Activated CD8-positive, alpha-beta T cell treated with anti-CD3 and anti-CD28 coated beads for 36 hours (primary cell): ENCODE results near the gene NHLRC2. TPM values are rescaled to one million over a fixed set of nuclear protein-coding genes. Genes with fewer than 3 reads are reported as not detected.
"Not testable (repeated sequence)": the region's sequence is repeated elsewhere in the genome, so short reads cannot be mapped to it uniquely, and the experiment has no call there.

Source experiments
- ATAC-seq: fragments of 200-7000 bp; cut with Tn5 transposase; one replicate; pipeline ENCODE4 v1.10.0; 2021; ENCODE audit warnings: mild to moderate bottlenecking, moderate library complexity
- CTCF ChIA-PET: fragments of 350-600 bp; sonication (Branson Sonifier 250); formaldehyde crosslinking; loops from one replicate; lab custom pipeline; 2021; ENCODE audit warnings: antibody characterized with exemption; lab: Charles Lee
- POLR2A ChIA-PET: fragments of 350-600 bp; sonication (Branson Sonifier 250); formaldehyde crosslinking; loops from one replicate; lab custom pipeline; 2021; ENCODE audit warnings: antibody characterized with exemption; lab: Charles Lee
- DNase-seq: peaks from one replicate; pipeline ENCODE4 v3.0.0-alpha.2; 2020
- H3K27ac Mint-ChIP-seq: one replicate; pipeline ENCODE4 v1.8.0; 2021; ENCODE audit warnings: mild to moderate bottlenecking, mixed read lengths
- H3K27me3 Mint-ChIP-seq: one replicate; pipeline ENCODE4 v1.8.0; 2021; ENCODE audit warnings: mixed read lengths
- H3K36me3 Mint-ChIP-seq: one replicate; pipeline ENCODE4 v1.8.0; 2021; ENCODE audit warnings: low read depth, mixed read lengths
- H3K4me1 Mint-ChIP-seq: one replicate; pipeline ENCODE4 v1.8.0; 2021; ENCODE audit warnings: low read depth, mixed read lengths
- H3K4me3 Mint-ChIP-seq: one replicate; pipeline ENCODE4 v1.8.0; 2021; ENCODE audit warnings: mild to moderate bottlenecking, moderate library complexity, mixed read lengths
- H3K9me3 Mint-ChIP-seq: one replicate; pipeline ENCODE4 v1.8.0; 2021; ENCODE audit warnings: mixed read lengths
- intact Hi-C: fragments of 100-400 bp; cut with micrococcal nuclease; formaldehyde crosslinking; loops from one replicate; pipeline ENCODE4 v1.10.0; 2022
- total RNA-seq, 2 experiments: library from RNA; stranded (reverse); gene quantifications; one replicate each; pipeline ENCODE4 v1.2.3, GENCODE V29; 2021
- TF ChIP-seq, protein P1 (sequence below): fragments of 200-600 bp; IDR thresholded peaks from one replicate; pipeline ENCODE4 v1.8.0; 2022; ENCODE audit warnings: antibody characterized with exemption, mild to moderate bottlenecking

NHLRC2 gene
- total RNA-seq, 2 experiments from 2014 or later: 23.0 to 23.9 TPM

DNA sequence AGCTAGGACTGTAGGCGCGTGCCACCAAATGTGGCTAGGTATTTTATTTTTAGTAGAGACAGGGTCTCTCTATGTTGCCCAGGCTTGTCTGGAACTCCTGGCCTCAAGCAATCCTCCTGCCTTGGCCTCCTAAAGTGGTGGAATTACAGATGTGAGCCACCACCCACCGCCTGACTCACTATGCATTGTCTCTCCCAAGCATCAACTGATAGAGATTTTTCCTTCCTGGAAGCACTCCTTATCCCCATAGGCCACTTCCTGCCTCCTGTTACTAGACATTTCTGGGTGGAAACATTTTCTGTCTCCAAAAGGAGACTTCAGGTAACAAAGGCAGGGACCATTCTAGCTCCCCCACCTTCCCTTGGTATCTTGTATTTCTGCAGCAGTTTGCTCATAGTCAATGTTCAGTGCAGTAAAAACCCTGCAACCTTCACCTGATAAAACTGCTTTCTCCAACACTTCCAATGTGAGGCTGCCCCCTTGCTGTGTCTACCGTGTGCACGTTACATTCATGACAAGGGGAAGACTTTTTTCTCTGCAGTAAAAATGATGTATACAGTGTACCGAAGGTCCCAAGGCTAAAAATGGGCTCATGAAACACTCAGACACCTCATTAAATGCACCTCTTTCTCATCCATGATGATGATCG lies 84.9 kb downstream of the NHLRC2 start:
- no peaks in the 10 kb centered on the region for H3K4me1 Mint-ChIP-seq
- H3K9me3 Mint-ChIP-seq: no peaks in the 10 kb centered on the region
- intact Hi-C loops: no loop called here
- DNase-seq: no peak
- POLR2A ChIA-PET: no interaction called here
- CTCF ChIA-PET: no interaction called here
- ATAC-seq: no peak
- no peak overlapping the region for H3K27ac Mint-ChIP-seq
- H3K36me3 Mint-ChIP-seq: no peaks in the 10 kb centered on the region
- H3K27me3 Mint-ChIP-seq: peaks cover 2% of the 10 kb centered on the region
- TF ChIP-seq, protein P1, sequence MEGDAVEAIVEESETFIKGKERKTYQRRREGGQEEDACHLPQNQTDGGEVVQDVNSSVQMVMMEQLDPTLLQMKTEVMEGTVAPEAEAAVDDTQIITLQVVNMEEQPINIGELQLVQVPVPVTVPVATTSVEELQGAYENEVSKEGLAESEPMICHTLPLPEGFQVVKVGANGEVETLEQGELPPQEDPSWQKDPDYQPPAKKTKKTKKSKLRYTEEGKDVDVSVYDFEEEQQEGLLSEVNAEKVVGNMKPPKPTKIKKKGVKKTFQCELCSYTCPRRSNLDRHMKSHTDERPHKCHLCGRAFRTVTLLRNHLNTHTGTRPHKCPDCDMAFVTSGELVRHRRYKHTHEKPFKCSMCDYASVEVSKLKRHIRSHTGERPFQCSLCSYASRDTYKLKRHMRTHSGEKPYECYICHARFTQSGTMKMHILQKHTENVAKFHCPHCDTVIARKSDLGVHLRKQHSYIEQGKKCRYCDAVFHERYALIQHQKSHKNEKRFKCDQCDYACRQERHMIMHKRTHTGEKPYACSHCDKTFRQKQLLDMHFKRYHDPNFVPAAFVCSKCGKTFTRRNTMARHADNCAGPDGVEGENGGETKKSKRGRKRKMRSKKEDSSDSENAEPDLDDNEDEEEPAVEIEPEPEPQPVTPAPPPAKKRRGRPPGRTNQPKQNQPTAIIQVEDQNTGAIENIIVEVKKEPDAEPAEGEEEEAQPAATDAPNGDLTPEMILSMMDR: no peak
- no peak overlapping the region for H3K4me3 Mint-ChIP-seq

DNA sequence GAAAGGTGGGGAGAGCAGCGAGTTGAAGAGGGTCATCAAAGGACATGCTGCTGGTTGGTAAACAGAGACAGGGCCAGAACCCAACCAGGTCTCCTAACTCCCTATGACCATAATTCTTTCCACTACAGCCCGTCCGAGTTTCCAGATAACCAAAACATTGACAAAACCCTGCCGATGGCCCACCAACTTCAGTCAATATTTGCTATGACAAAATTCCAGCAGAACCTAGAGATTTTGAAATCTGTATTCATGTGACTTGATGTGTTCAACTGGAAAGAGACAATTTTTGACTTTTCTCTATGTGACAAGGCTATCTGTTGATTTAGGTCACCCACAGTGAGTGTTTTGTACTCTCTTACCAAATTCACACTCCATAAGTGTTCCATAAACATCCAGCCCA lies 86.7 kb downstream of the NHLRC2 start:
- ChIA-PET POLR2A (no interaction called here), CTCF (no interaction called here)
- intact Hi-C loops: no loop called here
- Mint-ChIP-seq H3K4me3 (no peak overlapping the region), H3K27me3 (peaks cover 2% of the 10 kb centered on the region), H3K27ac (no peak overlapping the region), H3K36me3 (no peaks in the 10 kb centered on the region), H3K4me1 (no peaks in the 10 kb centered on the region), H3K9me3 (no peaks in the 10 kb centered on the region)
- TF ChIP-seq, protein P1: no peak
- DNase-seq: no peak
- no peak for ATAC-seq

DNA sequence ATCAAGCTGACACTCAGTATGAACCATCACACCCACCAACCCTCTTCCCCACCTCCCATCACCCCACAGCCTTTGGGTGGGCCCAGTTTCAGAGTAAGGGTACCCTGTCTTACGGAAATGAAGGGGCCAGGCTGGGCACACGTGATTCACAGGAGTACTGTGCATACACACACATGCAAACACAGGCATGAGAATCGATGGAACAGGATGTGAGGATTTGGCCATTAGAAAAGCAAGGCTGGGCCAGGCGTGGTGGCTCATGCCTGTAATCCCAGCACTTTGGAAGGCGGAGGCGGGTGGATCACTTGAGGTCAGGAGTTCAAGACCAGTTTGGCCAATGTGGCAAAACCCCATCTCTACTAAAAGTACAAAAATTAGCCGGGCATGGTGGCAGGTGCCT lies 88.7 kb downstream of the NHLRC2 start:
- H3K27ac Mint-ChIP-seq, H3K4me3 Mint-ChIP-seq, intact Hi-C loops, H3K27me3 Mint-ChIP-seq, CTCF ChIA-PET, H3K4me1 Mint-ChIP-seq, DNase-seq, H3K9me3 Mint-ChIP-seq, POLR2A ChIA-PET, H3K36me3 Mint-ChIP-seq, ATAC-seq: not testable (repeated sequence)

DNA sequence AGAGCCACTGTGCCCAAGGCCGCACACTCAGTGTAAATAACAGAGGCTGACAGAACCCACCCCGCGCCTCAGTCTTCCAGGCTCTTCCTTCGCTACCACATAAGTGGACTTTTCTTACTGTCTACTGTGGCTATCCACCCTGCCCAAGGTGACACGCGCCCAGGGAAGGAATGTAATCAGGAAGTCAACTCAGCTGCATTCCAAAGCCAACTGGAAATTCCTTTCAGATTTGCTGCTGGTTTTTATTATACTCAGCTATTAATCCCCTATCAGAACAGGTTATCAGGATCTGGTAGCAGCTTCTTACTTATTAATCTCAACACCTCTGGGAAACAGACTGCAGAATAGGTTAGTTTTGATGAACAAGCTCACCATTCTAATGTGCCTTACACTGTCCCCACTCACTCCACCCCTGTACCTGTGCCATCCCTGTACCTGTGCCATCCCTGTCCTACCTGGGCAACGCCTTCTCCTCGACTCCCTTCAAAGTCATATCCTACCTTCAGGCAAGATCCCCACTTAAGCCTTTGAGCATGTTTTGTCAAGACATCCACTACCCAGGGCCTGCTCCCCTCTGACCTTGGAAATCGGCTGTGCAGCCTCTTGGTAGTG lies 90.7 kb downstream of the NHLRC2 start:
- no peaks in the 10 kb centered on the region for H3K9me3 Mint-ChIP-seq
- POLR2A ChIA-PET: no interaction called here
- intact Hi-C loops: no loop called here
- peaks cover 2% of the 10 kb centered on the region for H3K27me3 Mint-ChIP-seq
- CTCF ChIA-PET: no interaction called here
- ATAC-seq (no peak), DNase-seq (no peak)
- TF ChIP-seq, protein P1: no peak
- no peaks in the 10 kb centered on the region for H3K36me3 Mint-ChIP-seq
- H3K4me1 Mint-ChIP-seq: no peaks in the 10 kb centered on the region
- no peak overlapping the region for H3K27ac Mint-ChIP-seq
- H3K4me3 Mint-ChIP-seq: no peak overlapping the region

DNA sequence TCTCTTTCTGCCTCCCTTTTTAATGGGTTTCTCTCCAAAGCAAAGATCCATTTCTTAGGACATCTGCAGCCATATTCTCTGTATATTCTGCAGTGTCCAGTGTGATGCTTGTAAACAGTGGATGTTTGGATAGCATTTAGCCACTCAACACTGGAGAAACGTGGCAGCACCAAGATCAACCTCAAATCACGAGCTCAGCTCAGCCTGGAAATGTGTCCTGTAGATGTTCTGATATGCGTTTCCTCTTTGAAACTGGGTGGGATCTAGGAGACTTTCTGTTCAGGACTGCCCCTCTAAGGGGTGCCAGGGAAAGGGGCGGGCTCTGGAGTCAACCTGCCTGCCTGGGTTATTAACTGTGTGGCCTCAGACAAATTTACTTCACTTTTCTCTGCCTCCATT lies 91.2 kb downstream of the NHLRC2 start:
- POLR2A ChIA-PET: no interaction called here
- Mint-ChIP-seq H3K27me3 (peaks cover 2% of the 10 kb centered on the region), H3K4me1 (no peaks in the 10 kb centered on the region), H3K36me3 (no peaks in the 10 kb centered on the region), H3K27ac (no peak overlapping the region), H3K4me3 (no peak overlapping the region), H3K9me3 (no peaks in the 10 kb centered on the region)
- CTCF ChIA-PET: no interaction called here
- TF ChIP-seq, protein P1: no peak
- no peak for ATAC-seq
- intact Hi-C loops: no loop called here
- DNase-seq: no peak
